SK-N-SH treated with all-trans-retinoic acid at 6 μM for 48 hours (cell line): ENCODE results near the gene SLC2A2.

Source experiments
- ATAC-seq: fragments of 200-7000 bp; cut with Tn5 transposase; 3 replicates; pipeline ENCODE4 v1.9.1; 2020; ENCODE audit warnings: mild to moderate bottlenecking, moderate library complexity
- ARNTL ChIP-seq: fragments of 450-650 bp; formaldehyde crosslinking; IDR thresholded peaks from 2 replicates; pipeline ENCODE4 v1.5.0; 2020; ENCODE audit warnings: low read depth, mild to moderate bottlenecking, moderate library complexity, borderline replicate concordance
- BACH2 ChIP-seq: fragments of 250-450 bp; sonication (Bioruptor Pico); IDR thresholded peaks from 2 replicates; pipeline ENCODE4 v1.9.0; 2021; ENCODE audit warnings: mild to moderate bottlenecking, borderline replicate concordance
- CREB5 ChIP-seq: fragments of 250-450 bp; sonication (Bioruptor Pico); IDR thresholded peaks from 2 replicates; pipeline ENCODE4 v1.5.1; 2020; ENCODE audit warnings: low read depth, mild to moderate bottlenecking, moderate library complexity
- CSDC2 ChIP-seq: fragments of 250-450 bp; sonication (Bioruptor Pico); IDR thresholded peaks from 2 replicates; pipeline ENCODE4 v1.5.0; 2020; ENCODE audit warnings: mild to moderate bottlenecking, moderate library complexity
- ESRRG ChIP-seq: fragments of 250-450 bp; sonication (Bioruptor Pico); IDR thresholded peaks from 2 replicates; pipeline ENCODE4 v1.6.1; 2021; ENCODE audit warnings: mild to moderate bottlenecking
- GLIS3 ChIP-seq: fragments of 250-450 bp; sonication (Bioruptor Pico); IDR thresholded peaks from 2 replicates; pipeline ENCODE4 v1.5.0; 2020; ENCODE audit warnings: mild to moderate bottlenecking, moderate library complexity
- ISL1 ChIP-seq: fragments of 250-450 bp; sonication (Bioruptor Pico); IDR thresholded peaks from 2 replicates; pipeline ENCODE4 v2.1.2; 2022; ENCODE audit warnings: mild to moderate bottlenecking, moderate library complexity
- OSR1 ChIP-seq: fragments of 250-450 bp; sonication (Bioruptor Pico); IDR thresholded peaks from 2 replicates; pipeline ENCODE4 v1.8.0; 2022; ENCODE audit warnings: moderate library complexity, mild to moderate bottlenecking, inconsistent platforms
- POU6F1 ChIP-seq: fragments of 250-450 bp; sonication (Bioruptor Pico); IDR thresholded peaks from 2 replicates; pipeline ENCODE4 v1.8.0; 2021; ENCODE audit warnings: low read depth, mild to moderate bottlenecking, moderate library complexity, borderline replicate concordance
- PPARA ChIP-seq: fragments of 250-450 bp; sonication (Bioruptor Pico); IDR thresholded peaks from 2 replicates; pipeline ENCODE4 v1.5.0; 2020; ENCODE audit warnings: mild to moderate bottlenecking, borderline replicate concordance
- RARB ChIP-seq: fragments of 250-450 bp; sonication (Bioruptor Pico); IDR thresholded peaks from 2 replicates; pipeline ENCODE4 v1.8.0; 2021; ENCODE audit warnings: mild to moderate bottlenecking, moderate library complexity
- SNAI2 ChIP-seq: fragments of 250-450 bp; sonication (Bioruptor Pico); IDR thresholded peaks from 2 replicates; pipeline ENCODE4 v1.5.0; 2020; ENCODE audit warnings: mild to moderate bottlenecking, moderate library complexity
- TCF4 ChIP-seq: fragments of 250-450 bp; sonication (Bioruptor Pico); IDR thresholded peaks from 2 replicates; pipeline ENCODE4 v1.8.0; 2021; ENCODE audit warnings: mild to moderate bottlenecking, moderate library complexity, borderline replicate concordance
- TOX ChIP-seq: fragments of 250-450 bp; sonication (Bioruptor Pico); IDR thresholded peaks from 2 replicates; pipeline ENCODE4 v1.8.0; 2021; ENCODE audit warnings: mild to moderate bottlenecking, moderate library complexity, borderline replicate concordance
- TSHZ2 ChIP-seq: fragments of 250-450 bp; sonication (Bioruptor Pico); IDR thresholded peaks from 2 replicates; pipeline ENCODE4 v1.5.0; 2020; ENCODE audit warnings: mild to moderate bottlenecking, moderate library complexity
- ZC3H10 ChIP-seq: fragments of 250-450 bp; sonication (Bioruptor Pico); IDR thresholded peaks from 2 replicates; pipeline ENCODE4 v1.5.1; 2021; ENCODE audit warnings: mild to moderate bottlenecking, moderate library complexity
- ZFP3 ChIP-seq: fragments of 250-450 bp; sonication (Bioruptor Pico); IDR thresholded peaks from 2 replicates; pipeline ENCODE4 v1.5.0; 2020; ENCODE audit warnings: mild to moderate bottlenecking, moderate library complexity
- ZFP30 ChIP-seq: fragments of 450-650 bp; formaldehyde crosslinking; IDR thresholded peaks from 2 replicates; pipeline ENCODE4 v1.5.0; 2022; ENCODE audit warnings: mild to moderate bottlenecking, moderate library complexity
- ZNF565 ChIP-seq: fragments of 450-650 bp; formaldehyde crosslinking; conservative IDR thresholded peaks from 2 replicates; pipeline ENCODE4 v1.5.0; 2020; ENCODE audit warnings: low read depth, mild to moderate bottlenecking, moderate library complexity
- ZNF70 ChIP-seq: fragments of 450-650 bp; formaldehyde crosslinking; IDR thresholded peaks from 2 replicates; pipeline ENCODE4 v1.5.0; 2020; ENCODE audit warnings: mild to moderate bottlenecking, moderate library complexity
- ZNF8 ChIP-seq: fragments of 450-650 bp; formaldehyde crosslinking; IDR thresholded peaks from 2 replicates; pipeline ENCODE4 v1.5.0; 2020; ENCODE audit warnings: mild to moderate bottlenecking, moderate library complexity
- TF ChIP-seq, protein P1 (sequence below): fragments of 250-450 bp; sonication (Bioruptor Pico); IDR thresholded peaks from 2 replicates; pipeline ENCODE4 v1.5.1; 2021; ENCODE audit warnings: mild to moderate bottlenecking, moderate library complexity
- TF ChIP-seq, protein P2 (sequence below): fragments of 250-450 bp; sonication (Bioruptor Pico); IDR thresholded peaks from 2 replicates; pipeline ENCODE4 v1.8.0; 2020; ENCODE audit warnings: mild to moderate bottlenecking, moderate library complexity, borderline replicate concordance

The SLC2A2 gene

DNA sequence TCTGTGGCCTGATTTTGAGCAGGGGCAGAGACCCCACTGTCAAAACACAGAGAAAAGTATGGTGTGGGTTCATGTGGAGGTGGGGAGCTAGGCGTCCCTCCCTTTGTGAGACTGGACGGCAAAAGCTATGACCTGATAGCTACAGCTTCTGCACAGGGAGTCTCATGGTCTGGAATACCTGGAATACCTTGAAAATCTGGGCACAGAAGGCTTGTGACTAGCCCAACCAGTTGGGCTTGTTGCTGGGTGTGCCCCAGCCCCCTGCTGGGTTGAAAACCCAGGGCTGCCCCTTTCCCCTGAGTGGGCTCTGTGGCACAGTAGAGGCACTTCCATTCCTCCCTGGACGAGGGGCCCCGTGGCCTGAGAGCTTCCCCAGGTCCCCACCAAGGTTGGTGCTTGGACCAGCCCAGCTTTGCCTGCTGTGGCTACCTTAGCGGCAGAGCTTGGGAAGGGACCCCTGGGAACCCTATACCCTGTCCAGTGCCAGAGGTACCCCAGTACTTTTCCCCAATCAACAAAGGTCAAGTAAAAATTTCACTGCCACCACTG lies 37.3 kb downstream of the SLC2A2 start:
- no peak for ATAC-seq
- TF ChIP-seq ISL1 (CRISPR knock-in tag): no peak
- TF ChIP-seq GLIS3 (CRISPR knock-in tag): no peak
- TF ChIP-seq CREB5 (CRISPR knock-in tag): no peak
- no peak for TF ChIP-seq ZNF565
- no peak for TF ChIP-seq ZC3H10 (CRISPR knock-in tag)
- no peak for TF ChIP-seq ZNF8 (CRISPR knock-in tag)
- no peak for TF ChIP-seq SNAI2 (CRISPR knock-in tag)
- no peak for TF ChIP-seq CSDC2
- TF ChIP-seq OSR1 (CRISPR knock-in tag): no peak
- TF ChIP-seq POU6F1 (CRISPR knock-in tag): no peak
- TF ChIP-seq PPARA: no peak
- no peak for TF ChIP-seq ZFP30
- no peak for TF ChIP-seq ESRRG (CRISPR knock-in tag)
- TF ChIP-seq, protein P1, sequence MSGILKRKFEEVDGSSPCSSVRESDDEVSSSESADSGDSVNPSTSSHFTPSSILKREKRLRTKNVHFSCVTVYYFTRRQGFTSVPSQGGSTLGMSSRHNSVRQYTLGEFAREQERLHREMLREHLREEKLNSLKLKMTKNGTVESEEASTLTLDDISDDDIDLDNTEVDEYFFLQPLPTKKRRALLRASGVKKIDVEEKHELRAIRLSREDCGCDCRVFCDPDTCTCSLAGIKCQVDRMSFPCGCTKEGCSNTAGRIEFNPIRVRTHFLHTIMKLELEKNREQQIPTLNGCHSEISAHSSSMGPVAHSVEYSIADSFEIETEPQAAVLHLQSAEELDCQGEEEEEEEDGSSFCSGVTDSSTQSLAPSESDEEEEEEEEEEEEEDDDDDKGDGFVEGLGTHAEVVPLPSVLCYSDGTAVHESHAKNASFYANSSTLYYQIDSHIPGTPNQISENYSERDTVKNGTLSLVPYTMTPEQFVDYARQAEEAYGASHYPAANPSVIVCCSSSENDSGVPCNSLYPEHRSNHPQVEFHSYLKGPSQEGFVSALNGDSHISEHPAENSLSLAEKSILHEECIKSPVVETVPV: no peak
- no peak for TF ChIP-seq ZFP3 (CRISPR knock-in tag)
- TF ChIP-seq TSHZ2 (CRISPR knock-in tag): no peak
- TF ChIP-seq BACH2 (CRISPR knock-in tag): no peak
- TF ChIP-seq ZNF70 (CRISPR knock-in tag): no peak
- TF ChIP-seq RARB (CRISPR knock-in tag): no peak
- TF ChIP-seq TOX (CRISPR knock-in tag): no peak

GRCh38 chr3:170988378-170988777 lies 38.1 kb downstream of the SLC2A2 start:
- ATAC-seq: no peak
- TF ChIP-seq BACH2 (CRISPR knock-in tag): no peak
- TF ChIP-seq SNAI2 (CRISPR knock-in tag): no peak
- no peak for TF ChIP-seq ARNTL
- no peak for TF ChIP-seq ZC3H10 (CRISPR knock-in tag)
- TF ChIP-seq, protein P1: no peak
- TF ChIP-seq PPARA: no peak
- no peak for TF ChIP-seq ZFP30
- TF ChIP-seq, all 23 proteins: peak for 0

- TF ChIP-seq ZNF565 (no peak), ESRRG (CRISPR knock-in tag) (no peak), ZNF8 (CRISPR knock-in tag) (no peak), PPARA (no peak), CSDC2 (no peak), TCF4 (CRISPR knock-in tag) (no peak), SNAI2 (CRISPR knock-in tag) (no peak), ISL1 (CRISPR knock-in tag) (no peak), ARNTL (no peak)
- TF ChIP-seq, protein P2, sequence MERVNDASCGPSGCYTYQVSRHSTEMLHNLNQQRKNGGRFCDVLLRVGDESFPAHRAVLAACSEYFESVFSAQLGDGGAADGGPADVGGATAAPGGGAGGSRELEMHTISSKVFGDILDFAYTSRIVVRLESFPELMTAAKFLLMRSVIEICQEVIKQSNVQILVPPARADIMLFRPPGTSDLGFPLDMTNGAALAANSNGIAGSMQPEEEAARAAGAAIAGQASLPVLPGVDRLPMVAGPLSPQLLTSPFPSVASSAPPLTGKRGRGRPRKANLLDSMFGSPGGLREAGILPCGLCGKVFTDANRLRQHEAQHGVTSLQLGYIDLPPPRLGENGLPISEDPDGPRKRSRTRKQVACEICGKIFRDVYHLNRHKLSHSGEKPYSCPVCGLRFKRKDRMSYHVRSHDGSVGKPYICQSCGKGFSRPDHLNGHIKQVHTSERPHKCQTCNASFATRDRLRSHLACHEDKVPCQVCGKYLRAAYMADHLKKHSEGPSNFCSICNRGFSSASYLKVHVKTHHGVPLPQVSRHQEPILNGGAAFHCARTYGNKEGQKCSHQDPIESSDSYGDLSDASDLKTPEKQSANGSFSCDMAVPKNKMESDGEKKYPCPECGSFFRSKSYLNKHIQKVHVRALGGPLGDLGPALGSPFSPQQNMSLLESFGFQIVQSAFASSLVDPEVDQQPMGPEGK (CRISPR knock-in tag): no peak
- ATAC-seq: no peak
Observed at GRCh38 chr3:170985304-170985703, 41.2 kb downstream of the SLC2A2 start.
